WERI-Rb-1 (cell line): ENCODE measurements around the gene ATP10D.
"Not testable (repeated sequence)": the region's sequence is repeated elsewhere in the genome, so short reads cannot be mapped to it uniquely, and the experiment has no call there.

ENCODE experiments used
- DNase-seq: peaks from one replicate; pipeline ENCODE4 v3.0.0-alpha.2; 2020
- H3K27ac ChIP-seq: fragments of 250-450 bp; sonication (Bioruptor Pico); 2 replicates; pipeline ENCODE4 v1.5.1; 2020; ENCODE audit warnings: mild to moderate bottlenecking, moderate library complexity
- H3K27me3 ChIP-seq: fragments of 250-450 bp; sonication (Bioruptor Pico); 2 replicates; pipeline ENCODE4 v1.5.1; 2021; ENCODE audit warnings: mild to moderate bottlenecking, low read depth, moderate library complexity; ENCODE audit not compliant: insufficient read depth, severe bottlenecking
- H3K36me3 ChIP-seq: fragments of 250-450 bp; sonication (Bioruptor Pico); 2 replicates; pipeline ENCODE4 v1.5.1; 2020; ENCODE audit warnings: mild to moderate bottlenecking, moderate library complexity
- H3K4me3 ChIP-seq: 2 replicates; pipeline ENCODE4 v1.5.1; 2011; ENCODE audit warnings: low read depth, mild to moderate bottlenecking, control low read depth, low read length
- H3K9me3 ChIP-seq: fragments of 250-450 bp; sonication (Bioruptor Pico); 2 replicates; pipeline ENCODE4 v1.5.1; 2021; ENCODE audit warnings: mild to moderate bottlenecking, moderate library complexity; ENCODE audit not compliant: severe bottlenecking
- TF ChIP-seq, protein P1 (sequence below): IDR thresholded peaks from 2 replicates; pipeline ENCODE4 v1.5.1; 2011; ENCODE audit warnings: low read depth, mild to moderate bottlenecking, control low read depth, inconsistent platforms, low read length

Gene ATP10D

DNA sequence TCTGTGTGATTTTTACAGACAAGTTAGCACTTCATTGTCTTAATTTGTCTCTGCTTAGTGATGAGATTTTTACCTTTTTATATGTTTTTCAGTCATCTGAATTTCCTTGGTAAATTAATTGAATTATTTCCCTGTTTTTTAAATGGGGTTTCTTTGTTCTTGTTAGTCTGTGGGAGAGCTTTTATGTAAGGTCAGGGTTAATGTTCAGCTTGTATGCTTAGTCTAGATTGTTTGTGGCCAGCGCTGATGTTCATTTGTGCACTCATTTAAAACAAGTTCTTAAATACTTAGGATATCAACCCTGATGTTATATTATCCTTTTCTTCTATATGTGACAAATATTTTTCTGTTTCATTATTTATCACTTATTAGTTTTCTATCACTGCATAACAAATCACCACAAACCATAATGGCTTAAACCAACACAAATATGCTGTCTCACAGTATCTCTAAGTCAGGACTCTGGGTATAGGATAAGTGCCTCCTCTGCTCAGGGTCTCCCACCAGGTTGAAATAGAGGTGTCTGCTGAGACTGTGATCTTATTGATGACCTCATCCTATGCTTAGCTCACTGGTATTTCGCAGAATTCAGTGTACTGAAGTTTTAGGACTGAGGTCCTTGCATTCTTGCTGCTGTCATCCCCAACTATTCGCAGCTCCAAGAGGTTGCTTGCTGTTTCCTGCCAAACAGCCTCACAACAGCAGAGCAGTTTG, 53.2 kb downstream of the ATP10D start:
- H3K4me3 ChIP-seq, result no peak overlapping the region
- H3K27ac ChIP-seq, result no peak overlapping the region
- no peaks in the 10 kb centered on the region for H3K27me3 ChIP-seq
- TF ChIP-seq, protein P1, sequence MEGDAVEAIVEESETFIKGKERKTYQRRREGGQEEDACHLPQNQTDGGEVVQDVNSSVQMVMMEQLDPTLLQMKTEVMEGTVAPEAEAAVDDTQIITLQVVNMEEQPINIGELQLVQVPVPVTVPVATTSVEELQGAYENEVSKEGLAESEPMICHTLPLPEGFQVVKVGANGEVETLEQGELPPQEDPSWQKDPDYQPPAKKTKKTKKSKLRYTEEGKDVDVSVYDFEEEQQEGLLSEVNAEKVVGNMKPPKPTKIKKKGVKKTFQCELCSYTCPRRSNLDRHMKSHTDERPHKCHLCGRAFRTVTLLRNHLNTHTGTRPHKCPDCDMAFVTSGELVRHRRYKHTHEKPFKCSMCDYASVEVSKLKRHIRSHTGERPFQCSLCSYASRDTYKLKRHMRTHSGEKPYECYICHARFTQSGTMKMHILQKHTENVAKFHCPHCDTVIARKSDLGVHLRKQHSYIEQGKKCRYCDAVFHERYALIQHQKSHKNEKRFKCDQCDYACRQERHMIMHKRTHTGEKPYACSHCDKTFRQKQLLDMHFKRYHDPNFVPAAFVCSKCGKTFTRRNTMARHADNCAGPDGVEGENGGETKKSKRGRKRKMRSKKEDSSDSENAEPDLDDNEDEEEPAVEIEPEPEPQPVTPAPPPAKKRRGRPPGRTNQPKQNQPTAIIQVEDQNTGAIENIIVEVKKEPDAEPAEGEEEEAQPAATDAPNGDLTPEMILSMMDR, result no peak
- no peaks in the 10 kb centered on the region for H3K9me3 ChIP-seq
- no peaks in the 10 kb centered on the region for H3K36me3 ChIP-seq
- DNase-seq, result no peak

DNA sequence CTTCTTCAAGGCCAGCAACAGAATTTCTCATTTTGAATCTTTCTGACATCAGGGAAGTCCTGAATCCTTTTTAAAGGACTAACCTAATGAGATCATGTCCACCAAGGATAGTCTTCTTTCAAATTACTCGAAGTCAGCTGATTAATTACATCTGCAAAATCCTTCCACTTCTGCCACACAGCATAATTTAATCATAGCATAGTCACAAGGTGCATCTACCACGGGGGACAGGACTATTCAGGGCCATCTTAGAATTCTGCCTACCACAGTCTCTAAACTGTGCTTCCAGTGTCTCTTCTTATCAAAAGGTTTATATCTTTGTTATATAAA, 53.7 kb downstream of the ATP10D start:
- DNase-seq, result no peak
- TF ChIP-seq, protein P1, result no peak
- Histone ChIP-seq H3K36me3 (no peaks in the 10 kb centered on the region), H3K27me3 (no peaks in the 10 kb centered on the region), H3K4me3 (no peak overlapping the region), H3K27ac (no peak overlapping the region), H3K9me3 (no peaks in the 10 kb centered on the region)

DNA sequence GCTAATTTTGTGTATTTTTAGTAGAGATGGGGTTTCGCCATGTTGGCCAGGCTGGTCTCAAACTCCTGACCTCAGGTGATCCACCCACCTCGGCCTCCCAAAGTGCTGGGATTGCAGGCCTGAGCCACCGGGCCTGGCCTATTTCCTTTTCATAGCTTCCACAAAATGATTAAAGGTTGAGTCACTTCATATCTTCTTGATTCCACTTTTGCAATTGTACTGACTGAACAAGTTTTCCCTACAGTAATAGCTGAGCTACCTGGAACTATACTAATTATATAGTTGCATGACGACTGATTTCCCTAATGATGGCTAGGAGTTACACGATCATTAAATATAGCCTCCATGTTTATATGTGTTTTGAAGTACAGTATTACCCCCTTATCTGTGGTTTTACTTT, 57.6 kb downstream of the ATP10D start:
- H3K36me3 ChIP-seq, H3K27ac ChIP-seq, H3K27me3 ChIP-seq, H3K4me3 ChIP-seq, H3K9me3 ChIP-seq, DNase-seq: not testable (repeated sequence)

DNA sequence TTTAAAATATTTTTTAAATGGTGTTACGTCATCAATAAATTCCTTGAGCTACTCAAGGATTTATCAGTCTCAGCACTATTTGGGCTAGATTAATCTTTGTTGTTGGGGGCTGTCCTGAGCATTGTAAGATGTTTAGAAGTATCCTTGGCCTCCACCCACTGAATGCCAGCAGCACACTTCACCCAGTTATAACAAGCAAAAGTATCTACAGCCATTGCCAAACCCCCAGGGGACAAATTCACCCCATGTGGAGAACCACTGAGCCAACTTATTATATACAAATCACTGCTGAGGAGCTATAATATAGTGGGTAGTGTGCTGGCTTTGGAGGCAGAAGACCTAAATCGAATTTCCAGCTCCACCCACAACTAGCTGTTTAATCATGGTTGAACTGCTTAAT, 58.3 kb downstream of the ATP10D start:
- Histone ChIP-seq H3K4me3 (no peak overlapping the region), H3K27me3 (no peaks in the 10 kb centered on the region)
- DNase-seq, result peak; percentile 24

DNA sequence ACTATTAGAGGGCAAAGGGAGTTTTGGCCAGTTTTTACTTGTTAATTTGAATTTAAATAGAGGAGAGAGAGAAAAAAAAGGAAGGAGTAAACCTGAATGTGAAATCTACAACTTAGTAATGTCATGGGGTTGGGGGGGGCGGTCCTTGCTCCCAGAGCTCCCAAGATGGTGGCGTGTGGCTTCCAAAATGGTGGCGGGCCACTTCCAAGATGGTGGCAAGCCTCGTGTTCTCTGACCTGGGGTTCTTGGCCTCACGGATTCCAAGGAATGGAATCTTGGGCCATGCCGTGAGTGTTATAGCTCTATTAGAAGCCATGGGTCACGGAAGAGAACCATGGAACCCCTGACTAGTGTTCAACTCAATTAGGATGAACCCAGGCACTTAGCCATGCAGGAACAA, 65.3 kb downstream of the ATP10D start:
- DNase-seq, result not testable (repeated sequence)

More for the DNA sequence above, 58.3 kb downstream of the ATP10D start:
- Histone ChIP-seq H3K27ac (no peak overlapping the region), H3K36me3 (no peaks in the 10 kb centered on the region), H3K9me3 (no peaks in the 10 kb centered on the region)
- TF ChIP-seq, protein P1, result no peak

DNA sequence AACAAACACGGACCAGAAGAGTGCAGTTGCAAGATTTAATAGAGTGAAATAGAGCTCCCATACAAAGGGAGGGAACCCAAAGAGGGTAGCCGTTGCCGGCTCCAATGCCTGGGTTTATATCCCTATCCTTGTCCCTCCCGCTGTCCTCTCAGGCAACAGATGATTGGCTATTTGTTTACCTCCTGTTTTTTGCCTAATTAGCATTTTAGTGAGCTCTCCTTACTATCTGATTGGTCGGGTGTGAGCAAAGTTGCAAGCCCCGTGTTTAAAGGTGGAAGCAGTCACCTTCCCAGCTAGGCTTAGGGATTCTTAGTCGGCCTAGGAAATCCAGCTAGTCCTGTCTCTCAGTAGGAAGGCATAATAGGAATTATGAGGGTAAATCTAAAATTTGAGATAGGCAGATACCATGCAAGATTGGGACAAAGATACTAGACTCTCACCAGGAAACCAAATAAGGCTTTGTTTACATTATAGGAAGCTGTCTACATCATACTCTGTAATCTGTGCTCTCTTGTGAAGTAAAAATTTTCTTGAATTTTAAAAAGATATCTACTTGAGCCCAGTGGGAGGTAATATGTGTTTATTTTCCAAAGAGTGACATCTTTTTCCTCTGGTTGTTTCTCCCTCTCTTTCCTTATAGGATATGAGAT, 65.9 kb downstream of the ATP10D start:
- DNase-seq, result no peak
- Histone ChIP-seq H3K4me3 (no peak overlapping the region), H3K27me3 (no peaks in the 10 kb centered on the region), H3K36me3 (no peaks in the 10 kb centered on the region), H3K9me3 (no peaks in the 10 kb centered on the region), H3K27ac (no peak overlapping the region)
- TF ChIP-seq, protein P1, result no peak

More for the DNA sequence above, 65.3 kb downstream of the ATP10D start:
- H3K9me3 ChIP-seq, H3K27ac ChIP-seq, H3K27me3 ChIP-seq, H3K4me3 ChIP-seq, H3K36me3 ChIP-seq: not testable (repeated sequence)

DNA sequence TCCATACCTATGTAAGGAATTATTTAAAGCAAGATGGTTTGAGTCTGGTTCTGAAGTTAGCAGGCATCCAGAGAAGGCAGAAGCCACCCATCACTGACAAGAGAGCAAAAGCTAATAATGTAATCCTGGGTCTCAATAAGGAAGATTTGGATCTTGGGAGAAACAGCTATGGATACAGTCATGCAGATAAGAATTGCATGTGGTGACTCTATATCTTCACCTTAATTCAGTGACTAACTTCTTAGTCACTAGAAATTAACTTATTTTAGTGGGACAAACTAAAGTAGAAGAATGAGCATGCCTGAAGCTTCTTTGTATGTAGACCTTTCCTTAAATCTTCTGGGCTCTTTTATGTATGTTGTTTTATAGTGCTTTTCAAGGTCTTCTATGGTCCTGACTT, 66.6 kb downstream of the ATP10D start:
- DNase-seq, result no peak
- Histone ChIP-seq H3K9me3 (no peaks in the 10 kb centered on the region), H3K36me3 (no peaks in the 10 kb centered on the region), H3K27ac (no peak overlapping the region), H3K27me3 (no peaks in the 10 kb centered on the region), H3K4me3 (no peak overlapping the region)
- TF ChIP-seq, protein P1, result no peak
